SK-N-SH treated with all-trans-retinoic acid at 6 μM for 48 hours (cell line): ENCODE data around the gene NUDT1.

Experiments used
- ATAC-seq: fragments of 200-7000 bp; cut with Tn5 transposase; 3 replicates; pipeline ENCODE4 v1.9.1; 2020; ENCODE audit warnings: mild to moderate bottlenecking, moderate library complexity
- BACH2 ChIP-seq: fragments of 250-450 bp; sonication (Bioruptor Pico); IDR thresholded peaks from 2 replicates; pipeline ENCODE4 v1.9.0; 2021; ENCODE audit warnings: mild to moderate bottlenecking, borderline replicate concordance
- CREB5 ChIP-seq: fragments of 250-450 bp; sonication (Bioruptor Pico); IDR thresholded peaks from 2 replicates; pipeline ENCODE4 v1.5.1; 2020; ENCODE audit warnings: low read depth, mild to moderate bottlenecking, moderate library complexity
- CSDC2 ChIP-seq: fragments of 250-450 bp; sonication (Bioruptor Pico); IDR thresholded peaks from 2 replicates; pipeline ENCODE4 v1.5.0; 2020; ENCODE audit warnings: mild to moderate bottlenecking, moderate library complexity
- CSRNP3 ChIP-seq: fragments of 250-450 bp; sonication (Bioruptor Pico); IDR thresholded peaks from 2 replicates; pipeline ENCODE4 v1.5.1; 2021; ENCODE audit warnings: mild to moderate bottlenecking, moderate library complexity
- ESRRG ChIP-seq: fragments of 250-450 bp; sonication (Bioruptor Pico); IDR thresholded peaks from 2 replicates; pipeline ENCODE4 v1.6.1; 2021; ENCODE audit warnings: mild to moderate bottlenecking
- GLIS3 ChIP-seq: fragments of 250-450 bp; sonication (Bioruptor Pico); IDR thresholded peaks from 2 replicates; pipeline ENCODE4 v1.5.0; 2020; ENCODE audit warnings: mild to moderate bottlenecking, moderate library complexity
- OSR1 ChIP-seq: fragments of 250-450 bp; sonication (Bioruptor Pico); IDR thresholded peaks from 2 replicates; pipeline ENCODE4 v1.8.0; 2022; ENCODE audit warnings: moderate library complexity, mild to moderate bottlenecking, inconsistent platforms
- PATZ1 ChIP-seq: fragments of 250-450 bp; sonication (Bioruptor Pico); IDR thresholded peaks from 2 replicates; pipeline ENCODE4 v1.8.0; 2020; ENCODE audit warnings: mild to moderate bottlenecking, moderate library complexity, borderline replicate concordance
- POU6F1 ChIP-seq: fragments of 250-450 bp; sonication (Bioruptor Pico); IDR thresholded peaks from 2 replicates; pipeline ENCODE4 v1.8.0; 2021; ENCODE audit warnings: low read depth, mild to moderate bottlenecking, moderate library complexity, borderline replicate concordance
- PPARA ChIP-seq: fragments of 250-450 bp; sonication (Bioruptor Pico); IDR thresholded peaks from 2 replicates; pipeline ENCODE4 v1.5.0; 2020; ENCODE audit warnings: mild to moderate bottlenecking, borderline replicate concordance
- RARB ChIP-seq: fragments of 250-450 bp; sonication (Bioruptor Pico); IDR thresholded peaks from 2 replicates; pipeline ENCODE4 v1.8.0; 2021; ENCODE audit warnings: mild to moderate bottlenecking, moderate library complexity
- TCF4 ChIP-seq: fragments of 250-450 bp; sonication (Bioruptor Pico); IDR thresholded peaks from 2 replicates; pipeline ENCODE4 v1.8.0; 2021; ENCODE audit warnings: mild to moderate bottlenecking, moderate library complexity, borderline replicate concordance
- TOX ChIP-seq: fragments of 250-450 bp; sonication (Bioruptor Pico); IDR thresholded peaks from 2 replicates; pipeline ENCODE4 v1.8.0; 2021; ENCODE audit warnings: mild to moderate bottlenecking, moderate library complexity, borderline replicate concordance
- TSHZ2 ChIP-seq: fragments of 250-450 bp; sonication (Bioruptor Pico); IDR thresholded peaks from 2 replicates; pipeline ENCODE4 v1.5.0; 2020; ENCODE audit warnings: mild to moderate bottlenecking, moderate library complexity
- ZC3H10 ChIP-seq: fragments of 250-450 bp; sonication (Bioruptor Pico); IDR thresholded peaks from 2 replicates; pipeline ENCODE4 v1.5.1; 2021; ENCODE audit warnings: mild to moderate bottlenecking, moderate library complexity
- ZFP3 ChIP-seq: fragments of 250-450 bp; sonication (Bioruptor Pico); IDR thresholded peaks from 2 replicates; pipeline ENCODE4 v1.5.0; 2020; ENCODE audit warnings: mild to moderate bottlenecking, moderate library complexity
- ZFP30 ChIP-seq: fragments of 450-650 bp; formaldehyde crosslinking; IDR thresholded peaks from 2 replicates; pipeline ENCODE4 v1.5.0; 2022; ENCODE audit warnings: mild to moderate bottlenecking, moderate library complexity
- ZNF565 ChIP-seq: fragments of 450-650 bp; formaldehyde crosslinking; conservative IDR thresholded peaks from 2 replicates; pipeline ENCODE4 v1.5.0; 2020; ENCODE audit warnings: low read depth, mild to moderate bottlenecking, moderate library complexity
- ZNF70 ChIP-seq: fragments of 450-650 bp; formaldehyde crosslinking; IDR thresholded peaks from 2 replicates; pipeline ENCODE4 v1.5.0; 2020; ENCODE audit warnings: mild to moderate bottlenecking, moderate library complexity
- ZNF8 ChIP-seq: fragments of 450-650 bp; formaldehyde crosslinking; IDR thresholded peaks from 2 replicates; pipeline ENCODE4 v1.5.0; 2020; ENCODE audit warnings: mild to moderate bottlenecking, moderate library complexity

Gene NUDT1

GRCh38 chr7:2241580-2242540 is at the start of gene NUDT1, which contains the start of gene MRM2:
NUDT1 (plus strand) TSS chr7:2242226; CDS start chr7:2244575, 2,349 bp downstream.
MRM2 (minus strand) TSS chr7:2242205; CDS start chr7:2242169, 36 bp downstream.
- ATAC-seq = peak; percentile 94
- no peak for TF ChIP-seq CSDC2 (CRISPR knock-in tag)
- TF ChIP-seq POU6F1 = no peak
- no peak for TF ChIP-seq BACH2 (CRISPR knock-in tag)
- no peak for TF ChIP-seq ESRRG (CRISPR knock-in tag)
- TF ChIP-seq ZNF70 (CRISPR knock-in tag) = no peak
- TF ChIP-seq ZNF8 (CRISPR knock-in tag) = no peak
- no peak for TF ChIP-seq ZC3H10 (CRISPR knock-in tag)

GRCh38 chr7:2192831-2193534 is 49.0 kb upstream of the NUDT1 start:
- ATAC-seq = no peak

More at GRCh38 chr7:2192831-2193534, 49.0 kb upstream of the NUDT1 start:
- TF ChIP-seq RARB (no peak), OSR1 (no peak), PPARA (CRISPR knock-in tag) (no peak), ZNF565 (CRISPR knock-in tag) (no peak), ZFP30 (CRISPR knock-in tag) (no peak), ZNF70 (CRISPR knock-in tag) (no peak), TOX (CRISPR knock-in tag) (no peak), GLIS3 (CRISPR knock-in tag) (no peak), TCF4 (CRISPR knock-in tag) (no peak), ZC3H10 (CRISPR knock-in tag) (no peak), ZFP3 (CRISPR knock-in tag) (no peak), CSDC2 (CRISPR knock-in tag) (no peak), POU6F1 (no peak), TSHZ2 (CRISPR knock-in tag) (no peak), CSRNP3 (no peak), PATZ1 (CRISPR knock-in tag) (no peak), CREB5 (CRISPR knock-in tag) (no peak), ZNF8 (CRISPR knock-in tag) (no peak)
